ENCODE measurements around the gene IRF9.
"Not testable (repeated sequence)": the region's sequence is repeated elsewhere in the genome, so short reads cannot be mapped to it uniquely, and the experiment has no call there.

IRF9 gene

DNA sequence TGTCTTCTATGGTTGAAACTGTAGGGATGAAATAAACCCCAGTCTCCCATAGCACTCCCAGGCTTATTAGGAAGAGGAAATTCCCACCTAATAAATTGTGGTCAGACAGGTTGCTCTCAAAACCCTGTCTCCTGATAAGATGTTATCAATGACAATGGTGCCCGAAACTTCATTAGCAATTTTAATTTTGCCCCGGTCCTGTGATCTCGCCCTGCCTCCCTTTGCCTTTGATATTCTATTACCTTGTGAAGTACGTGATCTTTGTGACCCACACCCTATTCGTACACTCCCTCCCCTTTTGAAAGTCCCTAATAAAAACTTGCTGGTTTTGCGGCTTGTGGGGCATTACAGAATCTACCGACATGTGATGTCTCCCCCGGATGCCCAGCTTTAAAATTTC lies 41.5 kb downstream of the IRF9 start:
- not testable (repeated sequence) for H3K27ac ChIP-seq (ENCODE audit: low read depth, low read length); H3K9me3 ChIP-seq (ENCODE audit: control insufficient read depth in 1 of 2, low read length in 2 of 2); H3K4me3 ChIP-seq (ENCODE audit: low read depth in 1 of 2, low read length in 2 of 2); H3K9ac ChIP-seq (ENCODE audit: low read depth in 1 of 2, low read length in 2 of 2); H3K27me3 ChIP-seq (ENCODE audit: control insufficient read depth in 1 of 2, insufficient read depth in 2 of 2, low read length in 2 of 2); H3K4me1 ChIP-seq (ENCODE audit: control insufficient read depth in 1 of 2, insufficient read depth in 2 of 2, low read length in 2 of 2)
- peaks cover 19 to 37% of the 10 kb centered on the region in 2 donors for H3K36me3 ChIP-seq (ENCODE audit: control insufficient read depth in 1 of 2, insufficient read depth in 2 of 2, low read length in 2 of 2)

DNA sequence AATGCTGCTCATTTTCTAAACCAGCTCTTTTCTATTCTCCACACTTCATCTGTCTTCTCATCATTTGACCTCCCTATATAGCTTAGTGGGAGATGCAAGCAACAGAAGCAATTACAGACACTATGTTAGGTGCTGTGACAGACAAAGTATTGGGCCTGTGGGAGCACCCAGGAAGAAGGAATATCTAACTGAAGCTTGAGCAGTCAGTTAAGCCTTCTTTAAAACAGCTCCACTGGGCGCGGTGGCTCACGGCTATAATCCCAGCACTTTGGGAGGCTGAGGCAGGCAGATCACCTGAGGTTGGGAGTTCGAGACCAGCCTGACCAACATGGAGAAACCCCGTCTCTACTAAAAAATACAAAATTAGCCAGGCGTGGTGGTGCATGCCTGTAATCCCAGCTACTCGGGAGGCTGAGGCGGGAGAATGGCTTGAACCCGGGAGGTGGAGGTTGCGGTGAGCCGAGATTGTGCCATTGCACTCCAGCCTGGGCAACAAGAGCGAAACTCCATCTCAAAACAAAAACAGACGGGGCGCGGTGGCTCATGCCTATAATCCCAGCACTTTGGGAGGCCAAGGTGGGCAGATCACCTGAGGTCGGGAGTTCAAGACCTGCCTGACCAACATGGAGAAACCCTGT lies 42.3 kb downstream of the IRF9 start:
- not testable (repeated sequence) for H3K9me3 ChIP-seq (ENCODE audit: control insufficient read depth in 1 of 2, low read length in 2 of 2); H3K27me3 ChIP-seq (ENCODE audit: control insufficient read depth in 1 of 2, insufficient read depth in 2 of 2, low read length in 2 of 2); H3K27ac ChIP-seq (ENCODE audit: low read depth, low read length); H3K9ac ChIP-seq (ENCODE audit: low read depth in 1 of 2, low read length in 2 of 2); H3K4me1 ChIP-seq (ENCODE audit: control insufficient read depth in 1 of 2, insufficient read depth in 2 of 2, low read length in 2 of 2); H3K4me3 ChIP-seq (ENCODE audit: low read depth in 1 of 2, low read length in 2 of 2)
- peaks cover 28 to 45% of the 10 kb centered on the region in 2 donors for H3K36me3 ChIP-seq (ENCODE audit: control insufficient read depth in 1 of 2, insufficient read depth in 2 of 2, low read length in 2 of 2)

DNA sequence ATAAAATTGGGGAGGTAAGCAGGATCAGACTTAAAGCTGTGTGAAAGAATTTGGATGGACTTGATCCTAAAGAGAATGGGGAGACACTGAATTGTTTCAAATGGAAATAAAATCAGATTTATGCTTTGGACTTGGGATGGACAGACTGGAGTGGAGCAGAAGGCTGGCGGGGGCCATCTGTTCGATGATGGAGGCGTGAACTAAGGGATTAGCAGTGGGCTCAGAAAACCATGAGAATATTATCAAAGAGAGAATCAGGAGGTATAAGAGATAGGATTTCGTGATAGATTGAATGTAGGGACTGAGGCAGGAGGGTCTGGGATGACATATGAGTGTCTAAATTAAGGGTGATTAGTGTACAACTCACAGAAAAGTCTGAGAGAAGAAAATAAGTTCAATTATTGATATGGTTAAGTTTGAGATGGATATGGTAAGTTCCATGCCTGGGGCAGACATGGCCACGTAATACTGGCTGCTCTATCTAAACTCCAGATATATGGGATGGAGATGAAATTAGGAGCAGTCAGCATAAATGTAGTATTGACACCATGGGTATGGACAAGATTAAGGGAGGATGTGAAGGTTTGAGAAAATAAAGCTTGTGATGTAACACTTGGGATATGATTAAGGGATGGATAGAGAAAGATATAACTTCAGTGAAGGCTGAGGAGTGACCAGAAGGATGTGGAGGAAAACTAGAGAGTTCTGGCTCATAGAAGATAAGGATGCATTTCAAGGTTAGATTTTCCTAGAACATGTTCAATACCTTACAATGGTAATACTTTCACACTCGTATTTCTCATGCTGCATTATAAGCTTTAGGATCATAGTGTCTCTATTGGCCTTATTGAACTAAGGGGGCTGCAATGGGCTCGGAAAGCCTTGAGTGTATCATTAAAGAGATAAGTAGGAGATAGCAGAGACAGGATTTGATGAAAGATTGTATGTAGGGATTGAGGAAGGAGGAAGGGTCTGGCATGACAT lies 43.4 kb downstream of the IRF9 start:
- Histone ChIP-seq H3K27me3 (ENCODE audit: control insufficient read depth in 1 of 2, insufficient read depth in 2 of 2, low read length in 2 of 2) (no peaks in the 10 kb centered on the region), H3K27ac (ENCODE audit: low read depth, low read length) (no peak overlapping the region), H3K9me3 (ENCODE audit: control insufficient read depth in 1 of 2, low read length in 2 of 2) (no peaks in the 10 kb centered on the region), H3K36me3 (ENCODE audit: control insufficient read depth in 1 of 2, insufficient read depth in 2 of 2, low read length in 2 of 2) (peaks cover 31 to 55% of the 10 kb centered on the region in 2 donors), H3K9ac (ENCODE audit: low read depth in 1 of 2, low read length in 2 of 2) (no peak overlapping the region), H3K4me1 (ENCODE audit: control insufficient read depth in 1 of 2, insufficient read depth in 2 of 2, low read length in 2 of 2) (no peaks in the 10 kb centered on the region), H3K4me3 (ENCODE audit: low read depth in 1 of 2, low read length in 2 of 2) (no peak overlapping the region)

DNA sequence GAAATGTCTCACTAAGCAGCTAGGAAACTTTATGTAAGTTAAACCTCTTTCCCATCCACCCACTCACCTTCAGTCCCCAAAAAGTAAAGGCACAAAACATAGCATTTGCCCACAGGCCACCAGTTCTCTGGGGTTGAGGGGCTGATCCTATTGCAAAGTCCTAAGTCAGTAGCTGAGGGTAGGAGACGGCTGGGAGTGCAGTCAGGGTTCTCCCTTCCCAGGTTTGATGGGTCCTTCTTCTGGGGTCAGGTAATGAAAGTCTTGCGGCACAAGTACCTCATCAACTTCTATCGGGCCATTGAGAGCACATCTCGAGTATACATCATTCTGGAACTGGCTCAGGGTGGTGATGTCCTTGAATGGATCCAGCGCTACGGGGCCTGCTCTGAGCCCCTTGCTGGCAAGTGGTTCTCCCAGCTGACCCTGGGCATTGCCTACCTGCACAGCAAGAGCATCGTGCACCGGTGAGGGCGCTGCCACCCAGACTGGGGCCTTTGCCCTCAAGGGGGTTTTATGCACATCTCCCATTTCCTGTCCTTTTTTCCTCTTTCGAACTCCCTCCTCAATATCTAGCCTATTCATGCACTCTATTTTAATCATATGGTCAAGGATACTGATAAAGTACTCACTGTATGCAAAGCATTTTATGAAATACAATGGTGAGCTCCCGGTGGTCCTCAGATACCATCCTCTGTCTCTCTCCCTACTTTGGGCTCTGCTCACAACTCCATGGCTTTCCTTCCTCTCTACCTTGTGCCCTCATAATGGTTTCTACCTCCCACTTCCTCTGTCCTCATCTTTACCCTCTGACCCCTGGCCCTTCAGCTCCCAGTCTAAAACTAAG lies 45.4 kb downstream of the IRF9 start:
- Histone ChIP-seq H3K27me3 (ENCODE audit: control insufficient read depth in 1 of 2, insufficient read depth in 2 of 2, low read length in 2 of 2) (no peaks in the 10 kb centered on the region), H3K4me1 (ENCODE audit: control insufficient read depth in 1 of 2, insufficient read depth in 2 of 2, low read length in 2 of 2) (no peaks in the 10 kb centered on the region), H3K9me3 (ENCODE audit: control insufficient read depth in 1 of 2, low read length in 2 of 2) (no peaks in the 10 kb centered on the region), H3K4me3 (ENCODE audit: low read depth in 1 of 2, low read length in 2 of 2) (no peak overlapping the region), H3K9ac (ENCODE audit: low read depth in 1 of 2, low read length in 2 of 2) (no peak overlapping the region), H3K27ac (ENCODE audit: low read depth, low read length) (no peak overlapping the region), H3K36me3 (ENCODE audit: control insufficient read depth in 1 of 2, insufficient read depth in 2 of 2, low read length in 2 of 2) (peaks cover 41 to 72% of the 10 kb centered on the region in 2 donors)

DNA sequence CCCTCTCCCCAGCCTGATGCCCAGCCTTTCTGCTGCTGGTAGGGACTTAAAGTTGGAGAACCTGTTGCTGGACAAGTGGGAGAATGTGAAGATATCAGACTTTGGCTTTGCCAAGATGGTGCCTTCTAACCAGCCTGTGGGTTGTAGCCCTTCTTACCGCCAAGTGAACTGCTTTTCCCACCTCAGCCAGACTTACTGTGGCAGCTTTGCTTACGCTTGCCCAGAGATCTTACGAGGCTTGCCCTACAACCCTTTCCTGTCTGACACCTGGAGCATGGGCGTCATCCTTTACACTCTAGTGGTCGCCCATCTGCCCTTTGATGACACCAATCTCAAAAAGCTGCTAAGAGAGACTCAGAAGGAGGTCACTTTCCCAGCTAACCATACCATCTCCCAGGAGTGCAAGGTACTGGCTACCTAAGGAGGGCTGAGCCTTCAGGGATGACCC lies 46.1 kb downstream of the IRF9 start:
- no peak overlapping the region for H3K27ac ChIP-seq (ENCODE audit: low read depth, low read length)
- no peak overlapping the region for H3K9ac ChIP-seq (ENCODE audit: low read depth in 1 of 2, low read length in 2 of 2)
- no peaks in the 10 kb centered on the region for H3K9me3 ChIP-seq (ENCODE audit: control insufficient read depth in 1 of 2, low read length in 2 of 2)
- H3K27me3 ChIP-seq (ENCODE audit: control insufficient read depth in 1 of 2, insufficient read depth in 2 of 2, low read length in 2 of 2): no peaks in the 10 kb centered on the region
- H3K36me3 ChIP-seq (ENCODE audit: control insufficient read depth in 1 of 2, insufficient read depth in 2 of 2, low read length in 2 of 2): peaks cover 41 to 72% of the 10 kb centered on the region in 2 donors
- H3K4me1 ChIP-seq (ENCODE audit: control insufficient read depth in 1 of 2, insufficient read depth in 2 of 2, low read length in 2 of 2): no peaks in the 10 kb centered on the region
- H3K4me3 ChIP-seq (ENCODE audit: low read depth in 1 of 2, low read length in 2 of 2): no peak overlapping the region

DNA sequence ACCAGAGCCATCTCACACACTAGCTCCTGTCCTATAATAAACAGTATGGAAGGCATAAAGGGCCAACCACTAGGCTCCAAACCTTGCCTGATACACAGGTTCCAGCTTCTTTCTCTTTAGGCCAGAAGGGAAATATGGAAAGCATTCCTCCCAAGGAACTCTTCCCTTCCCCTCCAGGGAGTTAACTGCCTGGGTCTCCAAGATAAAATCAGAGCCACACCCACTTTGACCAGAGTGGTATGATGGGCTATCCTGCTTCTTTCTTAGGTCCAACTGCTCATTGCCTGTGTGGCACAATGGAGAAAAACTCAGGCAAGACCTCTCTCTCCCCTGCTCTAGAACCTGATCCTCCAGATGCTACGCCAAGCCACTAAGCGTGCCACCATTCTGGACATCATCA lies 46.6 kb downstream of the IRF9 start:
- Histone ChIP-seq H3K4me3 (ENCODE audit: low read depth in 1 of 2, low read length in 2 of 2) (no peak overlapping the region), H3K36me3 (ENCODE audit: control insufficient read depth in 1 of 2, insufficient read depth in 2 of 2, low read length in 2 of 2) (peaks cover 41 to 72% of the 10 kb centered on the region in 2 donors), H3K9ac (ENCODE audit: low read depth in 1 of 2, low read length in 2 of 2) (no peak overlapping the region), H3K27me3 (ENCODE audit: control insufficient read depth in 1 of 2, insufficient read depth in 2 of 2, low read length in 2 of 2) (no peaks in the 10 kb centered on the region), H3K27ac (ENCODE audit: low read depth, low read length) (no peak overlapping the region), H3K9me3 (ENCODE audit: control insufficient read depth in 1 of 2, low read length in 2 of 2) (no peaks in the 10 kb centered on the region), H3K4me1 (ENCODE audit: control insufficient read depth in 1 of 2, insufficient read depth in 2 of 2, low read length in 2 of 2) (no peaks in the 10 kb centered on the region)

DNA sequence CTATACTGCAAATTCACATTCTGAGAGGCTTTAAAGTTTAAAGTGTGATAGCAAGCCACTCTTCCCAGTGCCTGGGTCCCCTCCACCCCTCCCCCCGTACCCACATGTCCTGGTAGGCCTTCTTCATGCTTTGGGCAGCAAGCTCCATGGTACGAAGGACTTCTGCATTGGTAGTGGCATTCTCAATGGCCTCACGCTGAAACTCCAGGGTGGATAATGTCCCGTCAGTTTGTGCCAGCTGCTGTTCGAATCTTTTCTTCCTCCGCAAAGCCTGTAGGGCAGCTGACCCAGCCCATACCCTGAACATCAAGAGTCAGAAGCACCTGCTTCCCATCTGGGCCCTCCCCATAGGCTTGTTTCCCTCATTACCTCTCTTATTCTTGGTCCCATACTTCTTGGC lies 50.2 kb downstream of the IRF9 start:
- no peaks in the 10 kb centered on the region for H3K9me3 ChIP-seq (ENCODE audit: control insufficient read depth in 1 of 2, low read length in 2 of 2)
- H3K36me3 ChIP-seq (ENCODE audit: control insufficient read depth in 1 of 2, insufficient read depth in 2 of 2, low read length in 2 of 2): peaks cover 34 to 51% of the 10 kb centered on the region in 2 donors
- no peak overlapping the region for H3K4me3 ChIP-seq (ENCODE audit: low read depth in 1 of 2, low read length in 2 of 2)
- no peak overlapping the region for H3K27ac ChIP-seq (ENCODE audit: low read depth, low read length)
- H3K27me3 ChIP-seq (ENCODE audit: control insufficient read depth in 1 of 2, insufficient read depth in 2 of 2, low read length in 2 of 2): no peaks in the 10 kb centered on the region
- H3K4me1 ChIP-seq (ENCODE audit: control insufficient read depth in 1 of 2, insufficient read depth in 2 of 2, low read length in 2 of 2): peaks cover 14 to 20% of the 10 kb centered on the region in 2 donors
- H3K9ac ChIP-seq (ENCODE audit: low read depth in 1 of 2, low read length in 2 of 2): no peak overlapping the region

DNA sequence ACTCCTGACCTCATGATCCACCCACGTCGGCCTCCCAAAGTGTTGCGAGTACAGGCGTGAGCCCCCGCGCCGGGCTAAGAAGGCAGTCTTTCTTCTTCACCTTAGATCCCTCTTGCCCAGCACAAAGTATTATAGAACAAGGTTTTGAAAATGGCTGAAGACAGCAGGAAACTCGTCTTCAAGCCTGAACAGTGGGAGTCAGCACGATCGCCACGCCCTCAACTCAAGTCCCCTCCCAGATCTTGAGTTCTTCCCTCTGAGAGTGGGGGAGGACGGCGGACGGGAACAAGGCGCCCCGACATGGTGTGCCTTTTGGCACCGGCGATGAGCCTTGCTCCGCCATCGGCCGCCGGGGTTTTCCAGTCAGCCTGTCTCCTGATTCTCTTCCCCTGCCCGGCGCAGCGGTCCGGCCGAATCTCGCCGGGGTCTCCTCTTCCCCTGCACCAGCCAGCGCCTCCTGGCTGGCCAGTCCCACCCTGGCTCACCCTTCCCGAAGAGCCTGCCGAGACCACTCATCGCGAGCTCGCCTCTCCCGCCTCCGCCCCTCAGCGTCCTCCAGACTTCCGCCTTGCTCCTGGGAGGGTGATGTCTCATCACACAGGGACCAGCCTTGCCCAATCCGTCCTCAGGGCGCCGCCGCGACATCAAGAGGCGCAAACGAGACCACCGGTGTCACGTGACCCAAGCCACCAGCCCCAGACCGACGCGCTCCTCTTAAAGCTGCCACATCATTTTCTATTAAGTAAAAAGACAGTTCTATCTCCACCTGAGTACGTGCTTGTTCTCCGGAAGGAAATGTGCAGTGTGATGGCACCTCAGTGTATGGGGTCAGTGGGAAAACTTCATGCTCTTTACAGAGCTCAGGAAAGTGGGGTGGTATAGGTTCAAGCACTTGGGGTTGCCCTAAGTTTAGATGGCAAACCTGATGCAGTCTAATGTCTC lies 52.1 kb downstream of the IRF9 start, which contains the start of gene CHMP4A:
Gene CHMP4A (minus strand): TSS at position 565 of the 942 bp plus-strand sequence. CDS start 49 bp downstream, at position 516.
- Histone ChIP-seq H3K4me1 (ENCODE audit: control insufficient read depth in 1 of 2, insufficient read depth in 2 of 2, low read length in 2 of 2) (peaks cover 16 to 21% of the 10 kb centered on the region in 2 donors), H3K36me3 (ENCODE audit: control insufficient read depth in 1 of 2, insufficient read depth in 2 of 2, low read length in 2 of 2) (peaks cover 16 to 42% of the 10 kb centered on the region in 2 donors), H3K9ac (ENCODE audit: low read depth in 1 of 2, low read length in 2 of 2) (peak within 1 kb of the TSS; percentile 90 to 95), H3K4me3 (ENCODE audit: low read depth in 1 of 2, low read length in 2 of 2) (peak within 1 kb of the TSS; percentile 78 to 93), H3K9me3 (ENCODE audit: control insufficient read depth in 1 of 2, low read length in 2 of 2) (no peaks in the 10 kb centered on the region), H3K27ac (ENCODE audit: low read depth, low read length) (peak within 1 kb of the TSS; percentile 97), H3K27me3 (ENCODE audit: control insufficient read depth in 1 of 2, insufficient read depth in 2 of 2, low read length in 2 of 2) (no peaks in the 10 kb centered on the region)

All from duodenal mucosa (tissue), 2 donors.